Testis (tissue), 3 donors: ENCODE measurements around the gene BLVRA. TPM values are rescaled to one million over a fixed set of nuclear protein-coding genes. Genes with fewer than 3 reads are reported as not detected.

Experiments
- DNase-seq: peaks from one replicate; pipeline ENCODE4 v3.0.0-alpha.2; 2019
- H3K27ac ChIP-seq, 2 donors: fragments of 200-600 bp; sonication (generic); one replicate each; pipeline ENCODE4 v1.5.1; 2019
- H3K27me3 ChIP-seq: fragments of 200-600 bp; sonication (generic); one replicate; pipeline ENCODE4 v1.5.1; 2019
- H3K36me3 ChIP-seq: fragments of 200-600 bp; sonication (generic); one replicate; pipeline ENCODE4 v1.5.1; 2017; ENCODE audit warnings: low read depth; ENCODE audit errors: missing control alignments
- H3K4me1 ChIP-seq: fragments of 200-600 bp; sonication (generic); one replicate; pipeline ENCODE4 v1.5.1; 2019
- H3K4me3 ChIP-seq, 2 donors: fragments of 200-600 bp; sonication (generic); one replicate each; pipeline ENCODE4 v1.5.1; 2017 to 2019
- H3K9me3 ChIP-seq: fragments of 200-600 bp; sonication (generic); one replicate; pipeline ENCODE4 v1.5.1; 2017
- POLR2A ChIP-seq: fragments of 450-650 bp; IDR thresholded peaks from one replicate; pipeline ENCODE4 v1.6.1; 2017; ENCODE audit warnings: antibody characterized with exemption, mild to moderate bottlenecking, moderate library complexity
- WGBS, 2 donors: methylation state at CpG; one replicate each; pipeline ENCODE4 v1.1.5; 2018; 5-methylcytosine and 5-hydroxymethylcytosine counted together
- intact Hi-C: fragments of 100-400 bp; cut with DNase I; formaldehyde crosslinking; loops from one replicate; pipeline ENCODE4 v1.15.1; 2023; ENCODE audit warnings: low total_unique reads
- polyA plus RNA-seq: library from polyadenylated mRNA; stranded (reverse); fragments of 350-450 nt; fragmentation: Illumina TruSeq; extraction: RNeasy Lipid Tissue Mini Kit (QIAGEN cat#74804); gene quantifications from one replicate; pipeline ENCODE4 v1.2.3, GENCODE V29; 2014; ENCODE audit warnings: low read depth, low replicate concordance; ENCODE audit not compliant: insufficient read depth
- total RNA-seq, 2 donors: library from RNA; depleted of rRNA; stranded (reverse); fragments of >200 nt; gene quantifications; one replicate each; pipeline ENCODE4 v1.2.3, GENCODE V29; 2016
- TF ChIP-seq, protein P1 (sequence below), 3 experiments: fragments of 450-650 bp in 2 of 3; fragments of 200-600 bp in 1 of 3; sonication (generic) in 1 of 3; IDR thresholded peaks; one replicate each; pipeline ENCODE4 v1.5.1; 2016 to 2019; ENCODE audit warnings: antibody characterized with exemption in 3 of 3, mild to moderate bottlenecking in 2 of 3, moderate library complexity in 1 of 3

The BLVRA gene
- total and polyA plus RNA-seq, 3 donors from 2014 or later, result 16.8 to 33.7 (median 20.2) TPM

DNA sequence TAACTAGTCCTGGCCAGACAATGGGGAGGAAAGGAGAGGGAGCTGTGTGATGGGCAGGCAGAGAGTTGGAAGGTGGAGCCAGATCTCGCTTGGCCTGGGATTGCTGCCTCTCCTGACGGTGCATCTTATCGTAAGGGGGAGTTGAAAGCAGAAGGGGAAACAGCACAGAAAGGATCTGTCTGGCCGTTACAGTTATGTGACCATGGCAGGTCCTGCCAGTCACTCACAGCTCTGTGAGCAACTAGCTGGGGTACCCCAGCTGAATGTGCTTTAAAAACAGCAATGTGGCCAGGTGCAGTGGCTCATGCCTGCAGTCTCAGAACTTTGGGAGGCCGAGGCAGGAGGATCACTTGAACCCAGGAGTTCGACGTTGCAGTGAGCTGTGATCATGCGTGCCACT, 8.1 kb downstream of the BLVRA start:
- Histone ChIP-seq H3K27ac (no peak overlapping the region), H3K27me3 (no peaks in the 10 kb centered on the region), H3K36me3 (no peaks in the 10 kb centered on the region), H3K4me3 (no peak overlapping the region), H3K4me1 (peaks cover 3% of the 10 kb centered on the region), H3K9me3 (no peaks in the 10 kb centered on the region)
- intact Hi-C loops, result no loop called here
- TF ChIP-seq POLR2A, result no peak
- TF ChIP-seq, protein P1, sequence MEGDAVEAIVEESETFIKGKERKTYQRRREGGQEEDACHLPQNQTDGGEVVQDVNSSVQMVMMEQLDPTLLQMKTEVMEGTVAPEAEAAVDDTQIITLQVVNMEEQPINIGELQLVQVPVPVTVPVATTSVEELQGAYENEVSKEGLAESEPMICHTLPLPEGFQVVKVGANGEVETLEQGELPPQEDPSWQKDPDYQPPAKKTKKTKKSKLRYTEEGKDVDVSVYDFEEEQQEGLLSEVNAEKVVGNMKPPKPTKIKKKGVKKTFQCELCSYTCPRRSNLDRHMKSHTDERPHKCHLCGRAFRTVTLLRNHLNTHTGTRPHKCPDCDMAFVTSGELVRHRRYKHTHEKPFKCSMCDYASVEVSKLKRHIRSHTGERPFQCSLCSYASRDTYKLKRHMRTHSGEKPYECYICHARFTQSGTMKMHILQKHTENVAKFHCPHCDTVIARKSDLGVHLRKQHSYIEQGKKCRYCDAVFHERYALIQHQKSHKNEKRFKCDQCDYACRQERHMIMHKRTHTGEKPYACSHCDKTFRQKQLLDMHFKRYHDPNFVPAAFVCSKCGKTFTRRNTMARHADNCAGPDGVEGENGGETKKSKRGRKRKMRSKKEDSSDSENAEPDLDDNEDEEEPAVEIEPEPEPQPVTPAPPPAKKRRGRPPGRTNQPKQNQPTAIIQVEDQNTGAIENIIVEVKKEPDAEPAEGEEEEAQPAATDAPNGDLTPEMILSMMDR (IDR thresholded peaks at IDR 0.05), result no peak
- no peak for DNase-seq
- WGBS, 2 donors, result 76 to 85% methylated on average over 8 of the region's 8 CpGs

DNA sequence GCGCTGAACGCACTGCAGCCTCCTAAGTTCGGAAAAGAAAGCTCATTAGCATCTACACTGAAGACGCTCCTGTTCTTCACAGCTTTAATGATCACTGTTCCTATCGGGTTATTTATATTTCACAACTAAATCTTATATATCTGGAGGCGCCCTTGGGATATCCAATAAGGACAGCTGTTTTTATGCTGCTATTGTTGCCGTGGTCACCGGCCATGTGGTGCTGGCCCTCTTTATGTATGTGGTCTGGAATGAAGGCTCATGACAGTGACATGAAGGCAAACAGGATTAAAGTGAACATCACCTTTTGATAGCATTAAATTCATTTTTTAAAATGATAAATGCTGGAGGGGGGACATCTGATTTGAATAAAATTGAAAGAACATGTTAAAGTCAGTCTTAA, 8.8 kb downstream of the BLVRA start:
- Histone ChIP-seq H3K36me3 (no peaks in the 10 kb centered on the region), H3K9me3 (no peaks in the 10 kb centered on the region), H3K27me3 (no peaks in the 10 kb centered on the region), H3K4me3 (no peak overlapping the region), H3K4me1 (peaks cover 3% of the 10 kb centered on the region), H3K27ac (no peak overlapping the region)
- no peak for DNase-seq
- WGBS, 2 donors, result 89 to 93% methylated on average over 8 of the region's 8 CpGs
- TF ChIP-seq POLR2A, result no peak
- TF ChIP-seq, protein P1 (IDR thresholded peaks at IDR 0.05), result no peak
- intact Hi-C loops, result no loop called here

DNA sequence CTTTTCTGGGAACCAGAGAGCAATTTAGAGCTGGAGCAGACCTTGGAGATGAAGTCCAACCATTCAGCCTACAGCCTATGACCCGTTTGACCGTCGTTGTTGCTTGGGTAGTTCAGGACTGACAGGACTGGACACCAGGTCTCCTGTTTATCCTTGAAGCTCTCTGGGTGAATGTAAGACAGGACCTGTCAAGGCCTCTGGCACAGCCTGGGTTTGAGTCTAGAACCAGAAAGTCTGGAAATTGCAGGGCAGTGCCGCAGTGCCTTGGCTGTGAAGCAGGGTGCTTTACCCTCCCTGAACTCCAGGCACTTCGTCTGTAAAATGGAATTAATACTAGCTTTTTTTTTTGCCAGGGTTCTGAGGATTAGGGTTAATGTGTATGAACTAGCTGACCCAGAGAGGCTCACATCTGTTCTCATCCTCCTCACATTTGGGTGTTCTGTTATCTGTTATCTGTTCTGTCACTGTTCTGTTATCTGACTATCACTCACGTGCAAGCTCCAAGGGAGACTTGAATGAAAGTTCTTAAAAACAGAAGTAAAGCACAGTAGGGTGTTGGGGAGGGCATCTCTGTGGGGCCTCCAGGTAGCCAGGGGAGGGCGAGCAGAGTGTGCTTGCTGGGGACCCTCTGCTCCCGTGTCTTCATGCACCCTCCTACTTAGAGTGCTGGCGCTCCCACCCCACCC, 9.9 kb downstream of the BLVRA start:
- Histone ChIP-seq H3K27me3 (no peaks in the 10 kb centered on the region), H3K27ac (no peak overlapping the region), H3K36me3 (no peaks in the 10 kb centered on the region), H3K9me3 (no peaks in the 10 kb centered on the region), H3K4me3 (no peak overlapping the region), H3K4me1 (no peaks in the 10 kb centered on the region)
- DNase-seq, result no peak
- intact Hi-C loops, result no loop called here
- 84 to 95% methylated on average over 9 of the region's 9 CpGs for WGBS, 2 donors
- TF ChIP-seq, protein P1 (IDR thresholded peaks at IDR 0.05), result no peak
- no peak for TF ChIP-seq POLR2A

DNA sequence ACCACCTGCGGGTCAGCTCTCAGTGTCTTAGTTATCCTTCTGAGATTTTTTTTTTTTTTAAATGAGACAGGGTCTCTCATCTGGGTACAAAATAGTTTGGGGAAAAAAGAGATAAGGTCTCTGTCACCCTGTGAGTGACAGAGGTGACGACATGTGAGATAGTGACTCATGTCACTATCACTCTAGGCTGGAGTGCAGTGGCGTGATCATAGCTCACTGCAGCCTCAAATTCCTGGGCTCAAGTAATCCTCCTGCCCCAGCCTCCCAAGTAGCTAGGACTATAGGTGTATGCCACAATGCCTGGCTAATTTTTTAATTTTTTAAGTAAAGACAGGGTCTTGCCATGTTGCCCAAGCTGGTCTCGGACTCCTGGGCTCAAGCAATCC, 10.4 kb downstream of the BLVRA start:
- Histone ChIP-seq H3K36me3 (no peaks in the 10 kb centered on the region), H3K4me3 (no peak overlapping the region), H3K27ac (no peak overlapping the region), H3K27me3 (no peaks in the 10 kb centered on the region), H3K9me3 (no peaks in the 10 kb centered on the region), H3K4me1 (no peaks in the 10 kb centered on the region)
- intact Hi-C loops, result no loop called here
- 90 to 93% methylated on average over 4 of the region's 4 CpGs for WGBS, 2 donors
- no peak for DNase-seq
- no peak for TF ChIP-seq POLR2A
- TF ChIP-seq, protein P1 (IDR thresholded peaks at IDR 0.05), result no peak

DNA sequence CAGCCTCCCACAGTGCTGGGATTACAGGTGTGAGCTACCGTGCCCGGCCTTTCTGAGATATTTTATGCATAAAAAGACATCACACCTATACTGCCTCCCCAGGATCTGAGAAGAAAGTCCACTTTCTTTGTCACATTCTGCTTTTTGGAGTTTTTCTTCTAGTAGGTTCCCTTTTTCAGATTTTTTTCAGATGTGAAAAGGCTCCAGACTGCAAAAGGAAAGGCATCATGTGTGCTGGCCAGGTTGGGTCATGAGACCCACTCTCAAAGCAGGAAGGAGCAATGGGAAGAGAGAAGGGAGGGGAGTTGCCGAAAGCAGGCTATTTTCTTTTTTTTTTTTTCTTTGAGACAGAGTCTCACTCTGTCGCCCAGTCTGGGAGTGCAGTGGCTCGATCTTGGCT, 10.8 kb downstream of the BLVRA start:
- 87 to 90% methylated on average over 5 of the region's 5 CpGs for WGBS, 2 donors
- TF ChIP-seq, protein P1 (IDR thresholded peaks at IDR 0.05), result no peak
- TF ChIP-seq POLR2A, result no peak
- no peaks in the 10 kb centered on the region for H3K9me3 ChIP-seq
- H3K27ac ChIP-seq, result no peak overlapping the region
- no peak overlapping the region for H3K4me3 ChIP-seq
- intact Hi-C loops, result no loop called here
- H3K36me3 ChIP-seq, result no peaks in the 10 kb centered on the region
- H3K27me3 ChIP-seq, result no peaks in the 10 kb centered on the region
- H3K4me1 ChIP-seq, result no peaks in the 10 kb centered on the region
- DNase-seq, result no peak
